Type B pancreatic cell (in vitro differentiated cells): ENCODE data around the gene ANKRD11. TPM values are rescaled to one million over a fixed set of nuclear protein-coding genes. Genes with fewer than 3 reads are reported as not detected.

ENCODE experiments used
- DNase-seq: peaks from one replicate; pipeline ENCODE4 v3.0.0; 2021; ENCODE audit warnings: mixed read lengths; ENCODE audit not compliant: unreplicated experiment; ENCODE audit errors: extremely low spot score
- H3K27ac Mint-ChIP-seq: 2 replicates; pipeline ENCODE4 v1.8.0; 2021; ENCODE audit warnings: mild to moderate bottlenecking, mixed read lengths
- H3K27me3 Mint-ChIP-seq: 2 replicates; pipeline ENCODE4 v1.8.0; 2021; ENCODE audit warnings: mixed read lengths
- H3K36me3 Mint-ChIP-seq: 2 replicates; pipeline ENCODE4 v1.8.0; 2021; ENCODE audit warnings: mixed read lengths
- H3K4me1 Mint-ChIP-seq: one replicate; pipeline ENCODE4 v1.8.0; 2021; ENCODE audit warnings: mixed read lengths; ENCODE audit not compliant: unreplicated experiment
- H3K4me3 Mint-ChIP-seq: 2 replicates; pipeline ENCODE4 v1.8.0; 2021; ENCODE audit warnings: mild to moderate bottlenecking, mixed read lengths
- H3K9me3 Mint-ChIP-seq: 2 replicates; pipeline ENCODE4 v1.8.0; 2021; ENCODE audit warnings: mixed read lengths
- CTCF ChIP-seq: fragments of 200-600 bp; sonication (generic); conservative IDR thresholded peaks from 2 replicates; pipeline ENCODE4 v1.5.0; 2021; ENCODE audit warnings: antibody characterized with exemption, mild to moderate bottlenecking
- total RNA-seq: library from RNA; stranded (reverse); gene quantifications from 2 replicates; pipeline ENCODE4 v1.2.1, GENCODE V29; 2021; ENCODE audit warnings: low replicate concordance

Gene ANKRD11
- total RNA-seq, 1 donor from 2014 or later, result 153 TPM

- H3K27ac Mint-ChIP-seq, result no peak overlapping the region
- peaks cover 3% of the 10 kb centered on the region for H3K4me1 Mint-ChIP-seq
- peaks cover 19% of the 10 kb centered on the region for H3K36me3 Mint-ChIP-seq
- no peak for TF ChIP-seq CTCF
- no peak for DNase-seq
- no peaks in the 10 kb centered on the region for H3K27me3 Mint-ChIP-seq
- no peak overlapping the region for H3K4me3 Mint-ChIP-seq
- H3K9me3 Mint-ChIP-seq, result no peaks in the 10 kb centered on the region
Measured at GRCh38 chr16:89237733-89238132, 252.6 kb downstream of the ANKRD11 start.

GRCh38 chr16:89233678-89234490, 256.5 kb downstream of the ANKRD11 start:
- H3K4me3 Mint-ChIP-seq, result no peak overlapping the region
- no peaks in the 10 kb centered on the region for H3K4me1 Mint-ChIP-seq
- H3K9me3 Mint-ChIP-seq, result no peaks in the 10 kb centered on the region
- no peak overlapping the region for H3K27ac Mint-ChIP-seq
- H3K36me3 Mint-ChIP-seq, result peaks cover 30% of the 10 kb centered on the region
- TF ChIP-seq CTCF, result no peak
- H3K27me3 Mint-ChIP-seq, result no peaks in the 10 kb centered on the region
- no peak for DNase-seq

- no peak overlapping the region for H3K27ac Mint-ChIP-seq
- peaks cover 43% of the 10 kb centered on the region for H3K36me3 Mint-ChIP-seq
- TF ChIP-seq CTCF, result no peak
- DNase-seq, result no peak
- peaks cover 5% of the 10 kb centered on the region for H3K9me3 Mint-ChIP-seq
- H3K4me1 Mint-ChIP-seq, result no peaks in the 10 kb centered on the region
- no peaks in the 10 kb centered on the region for H3K27me3 Mint-ChIP-seq
- H3K4me3 Mint-ChIP-seq, result no peak overlapping the region
Measured at GRCh38 chr16:89232107-89232506, 258.3 kb downstream of the ANKRD11 start.

GRCh38 chr16:89230255-89230654, 260.1 kb downstream of the ANKRD11 start:
- Mint-ChIP-seq H3K4me3 (no peak overlapping the region), H3K9me3 (peaks cover 5% of the 10 kb centered on the region), H3K36me3 (peaks cover 53% of the 10 kb centered on the region), H3K4me1 (no peaks in the 10 kb centered on the region), H3K27ac (no peak overlapping the region), H3K27me3 (no peaks in the 10 kb centered on the region)
- no peak for TF ChIP-seq CTCF
- DNase-seq, result no peak

- no peak for TF ChIP-seq CTCF
- Mint-ChIP-seq H3K9me3 (peaks cover 5% of the 10 kb centered on the region), H3K27ac (no peak overlapping the region), H3K4me3 (no peak overlapping the region), H3K4me1 (peaks cover 4% of the 10 kb centered on the region), H3K27me3 (no peaks in the 10 kb centered on the region), H3K36me3 (peaks cover 50% of the 10 kb centered on the region)
- no peak for DNase-seq
Measured at GRCh38 chr16:89224665-89225064, 265.7 kb downstream of the ANKRD11 start.
